Progenitor cell of endocrine pancreas (in vitro differentiated cells): ENCODE results near the gene CUEDC2. TPM values are rescaled to one million over a fixed set of nuclear protein-coding genes. Genes with fewer than 3 reads are reported as not detected.

Experiments used
- DNase-seq: peaks from one replicate; pipeline ENCODE4 v3.0.0; 2021; ENCODE audit warnings: low spot score; ENCODE audit not compliant: unreplicated experiment
- H3K27ac Mint-ChIP-seq: 2 replicates; pipeline ENCODE4 v1.8.0; 2021; ENCODE audit warnings: mild to moderate bottlenecking, moderate library complexity, mixed read lengths
- H3K27me3 Mint-ChIP-seq: 2 replicates; pipeline ENCODE4 v1.8.0; 2021; ENCODE audit warnings: mixed read lengths
- H3K36me3 Mint-ChIP-seq: 2 replicates; pipeline ENCODE4 v1.8.0; 2022; ENCODE audit warnings: mixed read lengths; ENCODE audit not compliant: insufficient read depth
- H3K4me1 Mint-ChIP-seq: 2 replicates; pipeline ENCODE4 v1.8.0; 2021; ENCODE audit warnings: low read depth, mixed read lengths
- H3K4me3 Mint-ChIP-seq: 2 replicates; pipeline ENCODE4 v1.8.0; 2021; ENCODE audit warnings: low read depth, mild to moderate bottlenecking, moderate library complexity, mixed read lengths
- H3K9me3 Mint-ChIP-seq: 2 replicates; pipeline ENCODE4 v1.8.0; 2021; ENCODE audit warnings: low read depth, mixed read lengths
- CTCF ChIP-seq: fragments of 200-600 bp; sonication (generic); IDR thresholded peaks from one replicate; pipeline ENCODE4 v1.5.0; 2021; ENCODE audit warnings: antibody characterized with exemption, mild to moderate bottlenecking; ENCODE audit not compliant: unreplicated experiment
- total RNA-seq: library from RNA; stranded (reverse); gene quantifications from 2 replicates; pipeline ENCODE4 v1.2.1, GENCODE V29; 2021

CUEDC2 gene
- total RNA-seq, 1 donor from 2014 or later: 69.9 TPM

- DNase-seq: no peak
- H3K27ac Mint-ChIP-seq: no peak overlapping the region
- H3K4me1 Mint-ChIP-seq: peaks cover 8% of the 10 kb centered on the region
- no peaks in the 10 kb centered on the region for H3K36me3 Mint-ChIP-seq
- no peak overlapping the region for H3K4me3 Mint-ChIP-seq
- no peak for TF ChIP-seq CTCF
- peaks cover 23% of the 10 kb centered on the region for H3K27me3 Mint-ChIP-seq
- H3K9me3 Mint-ChIP-seq: no peaks in the 10 kb centered on the region
Observed at GRCh38 chr10:102435529-102436233, 3.3 kb upstream of the CUEDC2 start.

DNA sequence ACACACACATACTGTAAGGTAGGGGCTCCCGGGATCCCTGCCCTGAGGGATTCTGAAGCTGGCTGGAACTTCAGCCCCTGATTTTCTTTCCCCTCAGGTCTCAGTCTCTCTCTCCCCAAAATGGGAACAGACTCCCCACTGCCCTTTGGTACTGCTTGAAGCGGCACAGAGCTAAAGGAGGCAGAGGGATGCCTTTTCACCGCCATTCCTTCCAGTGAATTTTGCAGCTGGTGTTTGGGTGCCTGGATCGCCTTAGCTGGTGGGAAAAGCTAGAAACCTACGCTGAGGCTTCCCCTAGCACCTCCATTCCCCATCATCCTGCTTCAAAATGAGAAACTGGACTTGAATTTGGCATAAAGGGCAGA, 2.7 kb upstream of the CUEDC2 start:
- no peak for DNase-seq
- Mint-ChIP-seq H3K9me3 (no peaks in the 10 kb centered on the region), H3K4me1 (peaks cover 8% of the 10 kb centered on the region), H3K27ac (no peak overlapping the region), H3K27me3 (peaks cover 23% of the 10 kb centered on the region), H3K36me3 (no peaks in the 10 kb centered on the region), H3K4me3 (no peak overlapping the region)
- TF ChIP-seq CTCF: no peak

DNA sequence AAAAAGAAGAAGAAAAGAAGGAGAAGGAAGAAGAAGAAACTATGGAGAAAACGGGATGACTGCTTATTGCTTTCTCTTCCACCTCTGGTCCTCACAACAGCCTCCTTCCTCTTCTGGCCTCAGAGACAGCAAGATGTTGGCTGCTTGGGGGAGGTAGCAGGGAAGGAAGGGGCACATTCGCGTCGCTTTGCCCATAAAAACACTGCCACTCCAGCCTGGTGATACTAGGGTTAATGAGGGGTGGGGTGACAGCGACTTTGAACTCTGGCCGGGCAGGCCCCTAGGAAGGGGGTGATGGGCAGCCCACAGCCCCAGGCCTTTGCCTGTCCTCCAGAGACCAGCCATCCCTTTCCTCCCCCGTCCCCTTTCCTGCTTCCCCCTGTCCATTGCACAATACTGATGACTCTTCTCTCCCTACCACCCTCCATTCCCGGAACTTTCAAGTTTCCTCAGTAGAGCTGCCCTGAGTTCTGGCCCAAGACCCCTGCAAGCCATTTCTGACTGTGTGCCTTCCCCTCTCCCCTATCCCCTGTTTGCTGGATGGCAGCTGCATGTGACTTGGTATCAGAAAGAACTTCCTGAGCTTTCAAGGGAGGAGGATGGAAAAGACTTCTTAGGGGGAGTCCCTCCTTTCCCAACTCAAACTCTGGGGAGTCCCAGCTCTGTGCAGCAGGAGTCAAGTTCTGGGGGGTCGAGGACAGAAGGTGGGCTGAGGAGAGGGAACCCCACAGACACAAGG, 2.2 kb upstream of the CUEDC2 start:
- no peak for DNase-seq
- TF ChIP-seq CTCF: no peak
- H3K4me3 Mint-ChIP-seq: no peak overlapping the region

DNA sequence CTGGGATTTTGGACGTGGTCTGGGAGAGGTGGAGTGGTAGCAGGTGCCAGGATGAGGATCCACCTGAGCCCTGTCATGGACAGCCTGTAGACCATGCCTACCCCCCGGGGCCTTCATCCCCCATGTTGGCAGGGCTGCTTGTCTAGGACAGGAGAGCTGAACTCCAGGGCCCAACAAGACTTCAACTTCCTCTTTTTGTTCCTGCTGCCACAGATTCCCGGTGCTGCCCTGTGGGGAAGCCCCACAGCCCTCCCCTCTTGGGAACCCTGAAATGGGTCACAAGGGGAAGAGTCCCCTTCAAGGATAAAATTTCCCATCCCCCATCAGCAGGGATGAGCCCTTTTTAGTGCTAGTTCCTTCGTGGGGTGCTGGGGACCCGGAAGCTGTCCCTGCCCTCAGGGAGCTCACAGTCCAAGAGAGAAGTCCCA, 1.3 kb upstream of the CUEDC2 start:
- no peak for DNase-seq
- Mint-ChIP-seq H3K27ac (no peak overlapping the region), H3K4me3 (peak overlapping the region; percentile 94)

More for the DNA sequence above, 2.2 kb upstream of the CUEDC2 start:
- H3K36me3 Mint-ChIP-seq: no peaks in the 10 kb centered on the region
- no peak overlapping the region for H3K27ac Mint-ChIP-seq
- H3K27me3 Mint-ChIP-seq: peaks cover 23% of the 10 kb centered on the region
- peaks cover 8% of the 10 kb centered on the region for H3K4me1 Mint-ChIP-seq
- no peaks in the 10 kb centered on the region for H3K9me3 Mint-ChIP-seq

More for the DNA sequence above, 1.3 kb upstream of the CUEDC2 start:
- Mint-ChIP-seq H3K36me3 (no peaks in the 10 kb centered on the region), H3K27me3 (peaks cover 23% of the 10 kb centered on the region), H3K4me1 (peaks cover 8% of the 10 kb centered on the region), H3K9me3 (no peaks in the 10 kb centered on the region)
- no peak for TF ChIP-seq CTCF
